Renal cortical epithelial cell (primary cell): ENCODE results near the gene UNC5C. TPM values are rescaled to one million over a fixed set of nuclear protein-coding genes. Genes with fewer than 3 reads are reported as not detected.

Experiments used
- DNase-seq: peaks from one replicate; pipeline ENCODE4 v3.0.0-alpha.2; 2011; ENCODE audit warnings: low read depth
- total RNA-seq: library from RNA; depleted of rRNA; stranded (reverse); fragments of >200 nt; gene quantifications from 2 replicates; pipeline ENCODE4 v1.2.3, GENCODE V29; 2014

UNC5C gene
- total RNA-seq, 1 donor from 2014 or later = 0.05 TPM

DNA sequence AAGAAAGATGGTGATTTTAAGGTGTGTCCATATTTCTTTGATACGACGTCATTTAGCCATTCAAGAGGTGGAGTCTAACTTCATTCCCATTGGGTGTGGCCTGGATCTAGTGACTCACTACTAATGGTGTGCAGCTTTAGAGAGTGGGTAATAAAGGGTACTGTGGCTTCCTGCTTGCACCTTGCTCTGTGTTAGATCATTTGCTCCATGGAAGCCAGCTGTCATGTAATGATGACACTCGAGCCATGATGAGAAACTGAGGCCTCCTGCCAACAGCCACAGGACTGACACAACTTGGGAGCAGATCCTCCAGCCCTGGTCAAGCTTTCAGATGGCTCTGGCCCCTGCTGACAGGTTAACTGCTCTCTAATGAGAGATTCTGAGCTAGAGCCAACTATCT lies 82.0 kb downstream of the UNC5C start:
- no peak for DNase-seq

DNA sequence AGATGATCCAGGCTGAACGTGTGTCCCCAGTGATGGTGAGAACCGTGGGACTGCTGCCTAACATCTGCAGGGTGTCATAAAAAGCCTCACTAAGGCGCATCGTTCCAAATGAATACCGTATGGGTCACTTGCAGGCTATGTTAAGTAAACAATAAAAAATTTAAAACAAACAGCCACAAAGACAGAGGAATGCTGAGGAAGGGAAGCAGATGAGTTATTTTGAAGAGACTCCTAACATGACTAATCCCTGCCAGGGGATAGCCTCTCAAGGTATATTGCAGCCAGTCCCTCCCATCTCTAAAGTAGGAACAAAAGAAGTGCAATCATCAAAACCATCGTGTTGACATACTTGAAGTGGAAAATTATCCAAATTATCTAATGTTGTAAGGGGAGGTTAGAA lies 83.8 kb downstream of the UNC5C start:
- DNase-seq = no peak

DNA sequence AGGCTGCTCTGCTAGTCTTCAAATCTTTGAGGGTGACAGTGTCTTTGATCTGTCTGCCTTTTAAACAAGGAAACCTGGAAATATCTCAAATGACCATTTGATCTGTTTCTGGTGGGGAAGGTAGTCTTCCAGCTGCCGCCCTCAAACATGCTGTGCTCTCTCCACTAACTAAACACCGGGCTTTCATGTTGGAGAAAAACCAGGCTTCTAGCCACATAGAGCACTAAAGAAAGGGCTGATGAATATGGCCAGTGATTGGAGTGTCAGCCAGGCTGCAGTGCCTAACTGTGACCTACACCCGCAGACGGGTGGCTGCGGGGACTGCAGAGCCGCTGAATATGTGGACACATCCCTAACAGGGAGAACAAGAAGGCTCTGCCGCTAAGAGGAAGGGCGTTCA lies 85.9 kb downstream of the UNC5C start:
- no peak for DNase-seq

DNA sequence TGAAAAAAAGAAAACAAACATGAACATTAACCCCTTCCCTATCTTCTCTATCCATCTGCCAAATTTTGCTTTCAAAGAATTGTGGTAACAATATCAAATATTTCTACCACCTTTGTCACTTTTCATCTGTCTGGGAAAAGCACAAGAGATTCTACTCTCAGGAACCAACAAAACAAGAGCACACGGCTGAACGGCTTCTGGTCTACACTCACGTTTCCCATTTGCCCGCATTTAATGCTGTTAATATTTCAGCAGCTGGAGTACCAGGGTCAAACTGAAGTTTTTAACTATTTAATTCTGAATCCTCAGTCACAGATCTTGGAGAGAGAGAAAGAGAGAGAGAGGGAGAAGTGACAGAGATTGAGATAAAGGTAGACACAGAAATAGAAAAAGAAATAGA lies 91.4 kb downstream of the UNC5C start:
- DNase-seq = no peak

DNA sequence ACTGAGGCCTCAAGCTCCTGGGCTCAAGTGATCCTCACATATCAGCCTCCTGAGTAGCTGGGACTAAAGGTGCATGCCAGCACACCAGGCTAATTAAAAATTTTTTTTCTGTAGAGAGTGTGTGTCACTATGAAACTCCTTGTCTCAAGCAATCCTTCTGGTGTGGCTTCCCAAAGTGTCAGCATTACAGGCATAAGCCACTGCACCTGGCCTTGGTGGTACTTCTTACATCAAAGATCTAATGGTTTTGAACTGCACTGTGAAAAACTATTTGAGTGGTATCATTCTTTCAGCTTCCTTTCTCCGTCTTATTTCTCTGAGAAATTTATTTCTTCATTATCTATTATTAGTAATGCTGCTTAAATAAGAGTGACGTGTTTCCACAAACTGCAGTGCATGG lies 98.5 kb downstream of the UNC5C start:
- DNase-seq = no peak

DNA sequence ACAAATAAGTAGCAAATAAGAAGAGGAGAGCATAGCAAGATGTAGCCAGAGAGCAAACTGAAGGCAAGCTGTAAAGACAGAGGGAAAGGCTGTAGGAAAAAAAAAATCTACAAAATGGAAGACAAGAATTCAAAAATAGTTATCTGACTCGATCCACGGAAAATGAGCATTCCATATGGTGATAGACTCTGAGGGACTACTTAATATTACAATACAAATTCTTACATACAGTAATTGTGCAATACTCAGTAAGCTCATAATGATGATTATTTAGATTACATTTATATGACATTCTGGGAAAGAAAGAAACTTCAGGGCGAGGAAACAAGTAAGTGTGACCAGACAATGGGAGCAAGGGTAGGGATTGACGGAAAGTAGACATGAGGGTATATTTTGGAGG lies 102.6 kb downstream of the UNC5C start:
- DNase-seq = no peak

DNA sequence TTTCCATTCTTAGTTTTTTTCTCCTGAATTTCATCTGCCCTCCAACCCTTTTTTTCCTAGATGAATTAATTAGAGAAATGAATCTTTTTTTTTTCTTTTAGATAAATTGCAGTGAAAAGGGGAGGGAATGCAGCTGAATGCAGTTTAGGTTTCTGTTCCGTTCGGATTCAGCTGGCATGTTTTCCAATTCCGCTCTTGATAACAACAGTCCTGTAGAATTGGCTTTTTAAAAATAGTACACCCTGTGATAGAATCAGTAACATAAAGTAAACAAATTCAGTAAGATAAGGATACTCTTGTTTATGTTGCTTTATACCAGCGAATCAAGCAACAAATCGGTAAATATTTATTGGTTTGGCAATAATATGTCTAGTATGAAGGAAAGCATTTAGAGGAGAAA lies 103.5 kb downstream of the UNC5C start:
- no peak for DNase-seq

DNA sequence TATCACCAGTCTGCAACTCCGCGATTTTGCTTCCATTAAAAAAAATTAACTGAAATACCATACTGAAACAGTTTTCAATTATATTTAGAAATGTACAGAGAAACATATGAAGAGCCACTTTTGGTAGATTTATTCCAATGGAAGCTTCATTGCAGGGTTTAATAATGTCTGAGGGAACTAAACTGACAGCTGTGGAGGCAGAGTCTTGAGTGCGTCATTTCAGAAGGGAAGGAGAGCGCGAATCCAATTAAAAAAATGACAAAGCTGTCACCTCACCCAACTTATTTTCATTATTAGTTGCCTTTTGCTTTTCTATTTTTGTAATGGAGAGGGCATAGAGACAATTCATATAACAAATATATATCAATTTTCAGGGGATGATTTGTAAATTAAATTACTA lies 104.0 kb downstream of the UNC5C start:
- no peak for DNase-seq

DNA sequence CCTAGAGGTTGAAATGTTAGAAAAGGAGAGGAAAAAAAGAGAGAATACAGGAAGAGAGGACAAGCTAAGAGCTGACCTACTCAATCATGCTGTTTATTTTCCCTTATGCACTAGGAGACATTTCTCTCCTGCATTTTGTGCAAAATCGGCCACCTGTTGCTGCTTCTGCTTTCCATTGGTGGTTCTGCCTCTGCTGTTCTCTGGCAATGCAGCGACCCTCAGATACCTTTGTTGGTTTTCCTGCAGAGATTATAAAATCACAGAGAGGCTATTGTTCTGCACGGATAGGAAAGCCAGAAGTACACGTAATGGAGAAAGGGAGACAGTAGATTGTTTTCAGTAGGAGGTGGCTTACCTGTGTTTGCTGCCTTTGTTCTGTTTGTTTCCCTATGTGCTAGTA lies 108.9 kb downstream of the UNC5C start:
- no peak for DNase-seq

DNA sequence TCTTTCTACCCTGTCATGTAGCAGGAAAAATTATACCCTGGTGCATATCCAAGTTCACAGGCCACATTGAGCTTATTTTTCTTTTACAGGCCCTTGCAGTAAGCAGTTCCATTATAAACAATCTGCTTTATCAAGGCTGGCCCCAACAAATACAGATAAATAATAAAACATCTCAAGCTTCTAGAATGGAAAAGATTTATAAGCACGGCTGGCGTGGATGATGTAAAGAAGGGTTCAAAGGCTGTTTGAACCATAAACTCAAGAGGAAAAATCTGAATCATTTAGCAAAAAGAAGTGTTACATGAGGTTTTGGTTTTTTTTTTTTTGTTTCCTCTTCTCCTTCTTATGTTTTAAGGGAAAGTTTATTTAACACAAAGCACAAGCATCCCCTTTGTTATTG lies 109.7 kb downstream of the UNC5C start:
- no peak for DNase-seq

DNA sequence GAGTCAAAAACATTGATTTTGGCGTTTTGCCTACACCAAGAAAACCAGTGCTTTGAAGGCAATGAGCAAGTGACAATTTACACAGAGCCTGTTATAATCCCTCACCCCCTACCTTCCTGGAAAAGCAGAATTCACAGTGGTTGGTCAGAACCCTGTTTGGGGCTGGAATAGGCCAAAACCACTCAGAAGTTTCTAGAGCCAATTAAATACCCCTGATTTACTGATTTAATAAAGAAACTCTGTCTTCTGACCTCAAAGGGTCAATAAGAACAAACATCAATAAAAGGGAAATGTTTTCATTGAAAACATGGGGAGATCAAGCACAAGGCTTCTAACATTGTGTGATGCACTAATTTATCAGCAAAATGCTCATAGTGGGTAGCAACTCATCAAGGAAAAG lies 116.3 kb downstream of the UNC5C start:
- DNase-seq = no peak

DNA sequence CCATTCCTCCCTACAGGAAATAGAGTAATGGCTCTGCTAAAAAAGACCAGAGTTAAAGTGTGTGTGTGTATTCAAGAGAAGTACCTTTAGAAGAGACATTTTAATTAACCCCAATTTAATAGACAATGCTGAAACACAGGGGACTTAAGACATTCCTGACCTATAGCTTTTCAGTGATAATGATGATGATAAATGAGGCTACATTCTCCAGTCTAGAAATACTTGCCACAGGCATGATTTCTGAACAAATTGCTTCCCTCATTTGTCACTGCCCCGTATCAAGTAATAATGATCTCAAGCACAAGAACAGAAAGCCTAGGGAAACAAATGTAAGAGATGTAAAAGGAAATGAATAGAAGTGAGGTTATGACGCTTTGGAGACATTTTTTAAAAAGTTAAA lies 117.1 kb downstream of the UNC5C start:
- DNase-seq = no peak

DNA sequence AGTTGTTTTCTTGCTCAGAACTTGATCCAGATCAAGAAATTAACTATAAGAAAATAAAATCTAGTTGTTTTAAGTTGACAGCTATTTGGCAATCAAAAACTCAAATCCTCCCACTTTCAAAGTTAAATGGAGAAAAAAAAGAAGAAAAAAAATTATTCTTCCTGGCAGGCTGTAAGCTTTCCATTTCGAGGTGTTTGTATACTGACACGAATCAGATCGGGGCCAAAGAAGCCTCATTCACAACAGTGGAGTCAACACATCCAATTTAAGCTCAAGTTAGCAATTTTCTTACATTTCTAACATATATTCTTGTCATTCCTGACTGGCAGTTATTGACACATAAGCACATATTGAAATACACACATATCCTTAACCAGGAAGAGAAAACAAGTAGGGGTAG lies 119.4 kb downstream of the UNC5C start:
- no peak for DNase-seq

DNA sequence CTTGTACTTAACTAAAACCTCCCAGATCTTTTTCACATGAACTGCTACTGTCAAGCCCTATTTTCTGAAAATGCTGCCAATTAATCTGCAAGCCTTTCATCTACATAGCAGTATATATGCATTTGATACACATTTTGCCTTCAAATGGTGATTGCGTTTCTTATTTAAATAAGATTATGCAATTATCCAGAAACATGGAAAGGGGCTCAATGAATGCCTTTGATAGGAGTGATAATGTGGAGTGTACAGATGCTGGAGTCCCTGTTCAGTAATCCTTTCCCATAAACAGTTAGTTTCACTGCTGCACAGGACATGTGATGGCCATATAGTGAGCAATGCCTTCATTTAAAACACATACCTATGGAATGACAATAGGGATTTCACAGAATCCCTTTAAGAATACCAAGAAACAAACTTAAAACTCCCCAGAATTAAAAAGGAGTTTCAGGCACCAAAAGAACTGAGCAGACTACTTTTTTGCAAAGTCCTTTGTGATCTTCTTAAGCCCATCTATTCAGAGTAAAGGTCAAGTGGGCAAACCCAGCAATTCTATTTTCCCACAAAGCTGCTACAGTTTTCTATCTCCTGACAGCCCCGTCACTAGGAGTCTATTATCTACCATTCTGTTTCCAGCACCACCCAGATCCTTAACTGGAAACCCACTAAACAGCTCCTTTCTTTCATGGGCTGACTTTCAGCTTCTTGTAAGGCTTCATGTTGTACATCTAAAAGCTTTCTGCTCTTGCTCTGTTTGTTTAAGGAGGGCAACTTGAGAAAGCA lies 120.3 kb downstream of the UNC5C start:
- DNase-seq = no peak

DNA sequence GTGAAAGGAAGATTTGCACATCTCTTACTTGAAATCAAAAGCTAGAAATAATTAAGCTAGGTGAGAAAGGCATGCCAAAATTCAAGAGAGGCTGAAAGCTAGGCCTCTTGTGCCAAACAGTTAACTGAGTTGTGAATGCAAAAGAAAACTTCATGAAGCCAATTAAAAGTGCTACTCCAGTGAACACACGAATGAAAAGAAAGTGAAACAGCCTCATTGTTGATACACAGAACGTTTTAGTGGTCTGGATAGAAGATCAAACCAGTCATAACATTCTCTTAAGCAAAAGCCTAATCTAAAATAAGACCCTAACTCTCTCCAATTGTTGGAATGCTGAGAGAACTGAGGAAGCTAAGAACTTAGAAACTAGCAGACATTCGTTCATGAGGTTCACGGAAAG lies 122.3 kb downstream of the UNC5C start:
- DNase-seq = peak; percentile 20

DNA sequence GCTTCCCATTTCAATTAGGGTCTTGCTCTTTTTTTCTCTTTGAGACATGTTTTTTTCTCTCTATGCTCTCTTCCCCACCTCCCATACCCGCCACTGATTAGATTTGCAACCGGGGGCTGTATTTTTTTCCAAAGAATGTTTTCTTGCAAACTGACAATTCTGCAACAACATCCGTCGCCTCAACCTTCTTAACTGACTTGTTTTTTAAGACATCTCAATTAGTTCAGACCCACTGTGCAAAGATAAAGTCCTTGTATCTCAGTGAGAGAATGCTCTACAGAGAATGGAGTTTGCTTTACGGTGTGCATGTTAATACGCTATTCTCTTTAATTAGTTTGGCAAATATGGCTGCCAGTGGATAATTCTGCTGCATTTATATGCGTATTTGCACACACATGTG lies 126.3 kb downstream of the UNC5C start:
- no peak for DNase-seq

DNA sequence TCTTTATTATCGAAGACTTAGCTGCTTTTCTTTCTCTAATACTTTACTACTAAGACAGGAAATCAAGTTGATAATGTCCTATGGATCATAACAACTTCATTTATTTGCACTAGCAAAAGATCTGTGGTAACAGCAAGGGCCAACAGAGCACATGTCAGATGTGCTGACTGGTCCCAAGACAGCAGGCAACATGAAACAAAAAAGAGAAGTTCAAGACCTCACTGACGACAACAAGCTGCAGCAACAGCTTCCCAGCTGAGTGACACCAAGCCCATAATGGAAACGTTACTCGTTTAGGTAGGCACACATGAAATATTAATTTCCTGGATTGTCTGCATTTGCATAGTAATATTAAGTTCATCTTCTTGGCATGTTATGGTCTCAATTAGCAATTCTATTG lies 126.9 kb downstream of the UNC5C start:
- no peak for DNase-seq

DNA sequence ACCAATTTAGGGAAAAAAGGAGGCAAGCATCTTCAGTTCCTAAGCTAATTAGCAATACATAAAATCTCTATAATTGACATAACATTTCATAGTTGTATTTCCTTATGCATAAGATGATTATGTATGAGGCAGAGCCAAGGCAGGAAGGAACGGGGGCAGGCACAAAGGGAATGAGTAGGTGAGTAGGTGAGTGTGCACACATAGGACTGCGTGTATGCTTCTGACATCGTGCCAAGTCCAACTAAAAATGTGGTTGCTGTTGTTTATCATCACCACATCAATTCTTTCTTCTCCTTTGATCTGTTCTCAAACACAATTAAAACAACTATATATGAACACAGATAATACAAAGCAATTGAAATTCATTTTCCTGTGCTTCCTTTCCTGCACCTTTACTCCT lies 131.2 kb downstream of the UNC5C start:
- no peak for DNase-seq

DNA sequence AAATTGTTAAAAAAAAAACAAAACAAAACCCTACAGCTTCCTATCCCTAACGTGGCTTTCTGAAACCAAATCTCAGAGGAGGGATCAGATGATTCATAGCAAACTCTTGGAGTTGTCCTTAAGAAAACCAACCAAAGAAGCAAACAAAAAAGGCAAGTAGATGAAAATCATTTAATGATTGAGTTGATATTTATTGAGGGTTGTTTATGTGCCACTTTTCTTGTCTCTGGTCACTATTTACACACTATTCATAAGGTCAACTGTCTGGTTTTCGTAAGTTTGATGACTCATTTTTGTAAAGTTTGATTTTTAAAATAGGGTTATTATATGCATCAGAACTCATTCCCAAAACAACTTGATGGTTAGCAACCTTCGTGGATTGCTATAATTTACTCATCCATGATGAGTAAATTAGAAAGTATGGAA lies 133.4 kb downstream of the UNC5C start:
- no peak for DNase-seq

DNA sequence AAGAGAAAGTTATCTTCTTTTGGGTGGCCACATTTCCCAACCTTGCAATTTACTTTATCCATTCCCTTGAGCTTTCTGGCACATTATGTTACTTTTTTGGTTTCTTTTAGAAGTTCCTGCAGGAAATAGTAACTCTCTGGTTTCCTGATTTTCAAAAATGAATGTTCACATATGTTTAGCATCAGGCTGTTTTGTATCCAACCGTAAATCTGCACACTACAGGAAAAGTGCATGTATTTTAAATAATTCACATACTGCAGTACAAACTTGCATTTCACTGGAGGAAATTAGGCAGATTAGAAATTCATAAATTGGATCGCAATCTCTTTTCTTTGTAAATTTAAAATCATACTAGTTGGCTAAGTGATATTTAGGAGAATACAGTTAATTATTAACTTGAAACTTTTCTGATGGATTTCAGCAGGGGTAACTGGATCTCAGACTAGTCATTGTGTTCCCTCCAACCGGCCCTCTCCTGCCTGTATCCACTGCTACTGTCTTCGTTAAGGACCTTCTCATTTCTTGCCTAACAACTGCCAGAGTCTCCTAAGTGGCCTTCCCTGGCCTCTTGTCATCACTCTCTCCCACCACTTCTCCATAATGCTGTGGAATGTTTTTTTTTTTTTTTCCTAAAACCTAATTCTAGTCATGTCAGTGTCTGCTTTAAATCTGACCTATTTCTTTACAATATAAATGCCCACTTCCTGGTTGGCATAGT lies 137.2 kb downstream of the UNC5C start:
- no peak for DNase-seq

DNA sequence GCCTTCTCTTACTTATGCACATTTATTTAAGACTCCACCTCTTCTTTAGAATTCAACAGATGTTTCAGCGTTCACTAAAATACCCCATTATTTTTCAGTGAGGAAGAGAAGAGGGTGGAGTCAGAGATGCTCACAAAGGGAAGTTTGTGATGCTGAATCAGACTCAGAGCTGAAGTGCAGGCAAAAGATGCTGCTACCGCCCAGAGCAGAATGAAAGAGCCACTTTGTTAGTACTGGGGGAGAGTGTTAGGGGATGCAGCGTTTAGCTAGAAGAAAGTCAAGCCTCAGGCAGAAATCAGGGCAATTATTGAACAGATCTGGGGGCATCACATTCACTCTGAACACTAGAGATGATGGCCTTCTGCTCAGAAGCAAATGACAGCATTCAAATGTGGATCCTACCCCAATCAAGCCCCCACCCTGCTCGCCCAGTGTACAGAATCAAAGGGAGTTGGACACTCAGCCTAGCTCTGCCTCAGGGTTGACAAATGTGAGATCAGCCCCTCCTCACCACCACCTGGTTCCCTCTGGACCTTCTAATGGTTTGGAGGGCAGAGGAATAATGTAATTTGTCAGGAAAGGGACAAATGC lies 138.3 kb downstream of the UNC5C start:
- no peak for DNase-seq

DNA sequence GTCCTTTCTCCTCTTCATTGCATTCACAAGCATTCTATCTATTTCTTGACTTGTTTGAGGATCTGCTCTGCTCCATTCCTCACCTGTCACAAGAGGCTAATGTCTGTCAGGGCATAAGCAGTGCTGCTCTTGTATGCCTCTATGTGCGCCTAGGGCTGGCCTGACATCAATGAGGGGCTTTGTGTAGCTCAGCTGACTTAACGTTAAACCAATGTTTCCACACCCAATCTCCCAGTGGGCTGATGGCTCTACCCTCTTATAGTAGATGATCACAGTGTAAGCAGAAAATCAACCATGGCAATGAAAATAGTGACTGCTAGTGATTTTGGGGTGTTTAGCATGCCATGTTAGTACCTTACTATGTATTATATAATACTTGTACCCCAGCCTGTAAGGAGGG lies 139.0 kb downstream of the UNC5C start:
- DNase-seq = no peak

DNA sequence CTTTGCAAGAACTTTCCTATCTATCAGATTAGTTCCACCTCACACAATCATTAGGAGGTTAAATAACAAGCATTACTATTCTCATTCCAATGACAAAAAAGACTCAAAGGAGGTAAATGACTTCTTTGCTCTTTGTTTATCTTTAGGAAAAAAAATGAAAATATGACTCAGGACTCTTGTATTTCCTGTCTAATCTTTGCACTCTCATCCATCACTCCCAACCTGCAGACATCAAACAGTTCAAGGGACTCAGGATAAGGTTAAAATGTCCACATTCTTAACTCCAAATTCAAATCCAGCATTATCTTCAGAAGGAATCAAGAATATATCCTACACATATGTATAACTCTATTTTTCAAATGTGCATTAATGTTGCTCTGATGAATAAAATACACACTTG lies 139.6 kb downstream of the UNC5C start:
- no peak for DNase-seq
